Upper lobe of left lung (tissue), 4 donors: Measurements from ENCODE around the gene OR52B6.

ENCODE experiments used
- EP300 ChIP-seq, 4 donors: sonication (generic); formaldehyde crosslinking; IDR thresholded peaks; one replicate each; pipeline ENCODE4 v1.5.1; 2017; ENCODE audit warnings: antibody characterized with exemption in 4 of 4, control low read depth in 2 of 4
- POLR2A ChIP-seq, 4 donors: fragments of 450-650 bp; IDR thresholded peaks; one replicate each; pipeline ENCODE4 v1.5.1; 2016 to 2017; ENCODE audit warnings: antibody characterized with exemption in 4 of 4, mild to moderate bottlenecking in 2 of 4
- POLR2AphosphoS5 ChIP-seq, 2 donors: sonication (generic); formaldehyde crosslinking; IDR thresholded peaks; one replicate each; pipeline ENCODE4 v1.5.1; 2017; ENCODE audit warnings: antibody characterized with exemption in 2 of 2
- TF ChIP-seq, protein P1 (sequence below), 6 experiments: fragments of 450-650 bp in 4 of 6; fragments of 200-600 bp in 2 of 6; sonication (generic) in 2 of 6; IDR thresholded peaks; one replicate each; pipeline ENCODE4 v1.5.1; 2016 to 2019; ENCODE audit warnings: antibody characterized with exemption in 6 of 6

DNA sequence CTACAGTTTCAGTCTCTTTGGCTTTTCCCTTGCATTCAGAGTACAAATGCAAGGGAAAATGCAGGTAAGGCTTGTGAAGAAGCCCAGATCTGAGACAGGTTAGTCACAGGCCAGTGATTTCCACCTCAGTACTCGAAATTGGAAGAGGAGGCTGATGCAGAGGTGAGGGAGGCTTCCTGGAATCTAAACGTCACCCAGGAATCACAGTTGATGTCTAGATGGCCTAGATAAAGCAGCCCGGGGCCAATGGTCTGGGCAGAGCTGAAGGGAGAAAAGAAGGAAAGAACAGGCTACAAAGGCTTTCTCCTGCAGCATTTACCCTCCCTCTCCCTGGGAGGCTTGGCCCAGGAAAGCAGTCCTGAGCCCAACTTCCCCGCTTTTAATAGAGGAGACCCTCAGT, 24.2 kb downstream of the OR52B6 start:
- TF ChIP-seq, protein P1, sequence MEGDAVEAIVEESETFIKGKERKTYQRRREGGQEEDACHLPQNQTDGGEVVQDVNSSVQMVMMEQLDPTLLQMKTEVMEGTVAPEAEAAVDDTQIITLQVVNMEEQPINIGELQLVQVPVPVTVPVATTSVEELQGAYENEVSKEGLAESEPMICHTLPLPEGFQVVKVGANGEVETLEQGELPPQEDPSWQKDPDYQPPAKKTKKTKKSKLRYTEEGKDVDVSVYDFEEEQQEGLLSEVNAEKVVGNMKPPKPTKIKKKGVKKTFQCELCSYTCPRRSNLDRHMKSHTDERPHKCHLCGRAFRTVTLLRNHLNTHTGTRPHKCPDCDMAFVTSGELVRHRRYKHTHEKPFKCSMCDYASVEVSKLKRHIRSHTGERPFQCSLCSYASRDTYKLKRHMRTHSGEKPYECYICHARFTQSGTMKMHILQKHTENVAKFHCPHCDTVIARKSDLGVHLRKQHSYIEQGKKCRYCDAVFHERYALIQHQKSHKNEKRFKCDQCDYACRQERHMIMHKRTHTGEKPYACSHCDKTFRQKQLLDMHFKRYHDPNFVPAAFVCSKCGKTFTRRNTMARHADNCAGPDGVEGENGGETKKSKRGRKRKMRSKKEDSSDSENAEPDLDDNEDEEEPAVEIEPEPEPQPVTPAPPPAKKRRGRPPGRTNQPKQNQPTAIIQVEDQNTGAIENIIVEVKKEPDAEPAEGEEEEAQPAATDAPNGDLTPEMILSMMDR (IDR thresholded peaks at IDR 0.05) = no peak
- TF ChIP-seq POLR2A (IDR thresholded peaks at IDR 0.05) (no peak), POLR2AphosphoS5 (IDR thresholded peaks at IDR 0.05) (no peak), EP300 (IDR thresholded peaks at IDR 0.05) (no peak)
